IMR-90 (cell line): ENCODE results near the gene CCL27. TPM values are rescaled to one million over a fixed set of nuclear protein-coding genes. Genes with fewer than 3 reads are reported as not detected.
A peak's percentile ranks its signal among the peaks of the same experiment; 100 is the strongest.

Experiments
- ATAC-seq: fragments of 200-7000 bp; cut with Tn5 transposase; 2 replicates; pipeline ENCODE4 v1.9.1; 2020; ENCODE audit warnings: low read depth, mild to moderate bottlenecking, moderate library complexity
- BruUV-seq: library from RNA; stranded (reverse); fragments of 400-500 nt; replicated peaks from 2 replicates; lab custom pipeline; 2021; lab: Mats Ljungman, UMichigan
- CTCF ChIA-PET: fragments of 300-600 bp; formaldehyde crosslinking; extraction: SDS; loops from one replicate; lab custom pipeline; 2021; ENCODE audit warnings: antibody characterized with exemption; lab: Yijun Ruan, JAX
- POLR2A ChIA-PET: fragments of 300-600 bp; sonication (Branson Sonifier 250); formaldehyde crosslinking; loops from one replicate; lab custom pipeline; 2022; ENCODE audit warnings: antibody characterized with exemption; ENCODE audit not compliant: unreplicated experiment; lab: Charles Lee
- DNase-seq: peaks from one replicate; pipeline ENCODE4 v3.0.0; 2013
- H2AFZ ChIP-seq: replicated peaks from 2 replicates; pipeline ENCODE3; 2013; ENCODE audit warnings: low read length, mild to moderate bottlenecking; ENCODE audit not compliant: poor library complexity
- H2AK5ac ChIP-seq: 2 replicates; pipeline ENCODE4 v1.6.1; 2013; ENCODE audit warnings: low read depth, low read length, inconsistent platforms
- H2AK9ac ChIP-seq: replicated peaks from 2 replicates; pipeline ENCODE3; 2013; ENCODE audit warnings: mild to moderate bottlenecking, low read depth, low read length, moderate library complexity; ENCODE audit not compliant: poor library complexity
- H2BK120ac ChIP-seq: 2 replicates; pipeline ENCODE4 v1.6.1; 2013; ENCODE audit warnings: low read depth, low read length, inconsistent platforms
- H2BK15ac ChIP-seq: 3 replicates; pipeline ENCODE4 v1.6.1; 2013; ENCODE audit warnings: low read depth, low read length, inconsistent platforms
- H2BK20ac ChIP-seq: 2 replicates; pipeline ENCODE4 v1.6.1; 2013; ENCODE audit warnings: low read depth, mild to moderate bottlenecking, inconsistent platforms, low read length, moderate library complexity
- H2BK5ac ChIP-seq: 2 replicates; pipeline ENCODE4 v1.6.1; 2013; ENCODE audit warnings: mild to moderate bottlenecking, low read depth, low read length, inconsistent platforms; ENCODE audit not compliant: poor library complexity, severe bottlenecking
- H3K14ac ChIP-seq: replicated peaks from 2 replicates; pipeline ENCODE4 v1.6.1; 2013; ENCODE audit warnings: low read depth, low read length, inconsistent platforms
- H3K18ac ChIP-seq: 2 replicates; pipeline ENCODE4 v1.6.1; 2013; ENCODE audit warnings: low read depth, low read length, control low read depth
- H3K23ac ChIP-seq: 2 replicates; pipeline ENCODE4 v1.6.1; 2013; ENCODE audit warnings: low read depth, low read length, inconsistent platforms
- H3K27ac ChIP-seq: 2 replicates; pipeline ENCODE4 v1.5.1; 2013; ENCODE audit warnings: mild to moderate bottlenecking, control low read depth, low read length; ENCODE audit not compliant: insufficient read depth
- H3K27me3 ChIP-seq: 2 replicates; pipeline ENCODE4 v1.6.1; 2013; ENCODE audit warnings: low read length; ENCODE audit not compliant: control insufficient read depth, insufficient read depth
- H3K36me3 ChIP-seq: 2 replicates; pipeline ENCODE4 v1.6.1; 2013; ENCODE audit warnings: low read length, mixed read lengths; ENCODE audit not compliant: control insufficient read depth, insufficient read depth
- H3K4ac ChIP-seq: 2 replicates; pipeline ENCODE4 v1.6.1; 2013; ENCODE audit warnings: low read depth, low read length, inconsistent platforms
- H3K4me1 ChIP-seq: 2 replicates; pipeline ENCODE4 v1.6.1; 2013; ENCODE audit warnings: low read length, mixed read lengths; ENCODE audit not compliant: control insufficient read depth, insufficient read depth
- H3K4me2 ChIP-seq: 2 replicates; pipeline ENCODE4 v1.6.1; 2013; ENCODE audit warnings: low read depth, mild to moderate bottlenecking, control low read depth, low read length, moderate library complexity
- H3K4me3 ChIP-seq: 2 replicates; pipeline ENCODE4 v1.5.1; 2013; ENCODE audit warnings: low read depth, mild to moderate bottlenecking, control low read depth, low read length, moderate library complexity; ENCODE audit not compliant: insufficient read depth
- H3K56ac ChIP-seq: 2 replicates; pipeline ENCODE4 v1.6.1; 2013; ENCODE audit warnings: low read length, inconsistent platforms; ENCODE audit not compliant: insufficient read depth; ENCODE audit errors: extremely low read depth
- H3K79me1 ChIP-seq, 2 experiments: 2 replicates each; pipeline ENCODE4 v1.6.1; 2013; ENCODE audit warnings: low read length in 2 of 2, inconsistent platforms in 1 of 2, low read depth in 1 of 2
- H3K9ac ChIP-seq: 2 replicates; pipeline ENCODE4 v1.6.1; 2013; ENCODE audit warnings: low read depth, low read length, control low read depth
- H3K9me1 ChIP-seq: 2 replicates; pipeline ENCODE4 v1.6.1; 2013; ENCODE audit warnings: low read length, inconsistent platforms; ENCODE audit not compliant: insufficient read depth
- H3K9me3 ChIP-seq: 2 replicates; pipeline ENCODE4 v1.6.1; 2013; ENCODE audit warnings: low read length; ENCODE audit not compliant: control insufficient read depth, insufficient read depth
- H4K20me1 ChIP-seq: 2 replicates; pipeline ENCODE4 v1.6.1; 2013; ENCODE audit warnings: low read length, inconsistent platforms; ENCODE audit not compliant: insufficient read depth
- H4K5ac ChIP-seq: 2 replicates; pipeline ENCODE4 v1.6.1; 2013; ENCODE audit warnings: mild to moderate bottlenecking, low read depth, low read length, control low read depth
- H4K8ac ChIP-seq, 2 experiments: 2 replicates each; pipeline ENCODE4 v1.6.1; 2013; ENCODE audit warnings: low read depth in 2 of 2, low read length in 2 of 2, control low read depth in 1 of 2, inconsistent platforms in 1 of 2
- H4K91ac ChIP-seq: 2 replicates; pipeline ENCODE4 v1.6.1; 2013; ENCODE audit warnings: low read depth, low read length, inconsistent platforms; ENCODE audit not compliant: insufficient read depth
- CEBPB ChIP-seq: IDR thresholded peaks from 2 replicates; pipeline ENCODE4 v1.6.1; 2012; ENCODE audit warnings: low read depth, low read length, improper control_type of control experiment
- CHD1 ChIP-seq: IDR thresholded peaks from 2 replicates; pipeline ENCODE4 v1.6.1; 2012; ENCODE audit warnings: low read depth, low read length, improper control_type of control experiment
- FOS ChIP-seq: fragments of 150-350 bp; IDR thresholded peaks from 2 replicates; pipeline ENCODE4 v1.6.1; 2016; ENCODE audit warnings: low read depth, low read length
- MAZ ChIP-seq: IDR thresholded peaks from 2 replicates; pipeline ENCODE4 v1.6.1; 2012; ENCODE audit warnings: low read depth, mild to moderate bottlenecking, low read length, improper control_type of control experiment, moderate library complexity, borderline replicate concordance
- NFE2L2 ChIP-seq: fragments of 150-350 bp; IDR thresholded peaks from 2 replicates; pipeline ENCODE4 v1.6.1; 2016; ENCODE audit warnings: low read depth, mild to moderate bottlenecking, low read length
- RAD21 ChIP-seq: IDR thresholded peaks from 2 replicates; pipeline ENCODE4 v1.6.1; 2012; ENCODE audit warnings: low read length, improper control_type of control experiment
- SMC3 ChIP-seq: fragments of 150-350 bp; IDR thresholded peaks from 2 replicates; pipeline ENCODE4 v1.6.1; 2016; ENCODE audit warnings: low read depth, mild to moderate bottlenecking, antibody characterized with exemption, low read length, moderate library complexity
- WGBS, 2 experiments: methylation state at CpG; one replicate each; pipeline versions ENCODE4 v1.1.5 to v1.1.7; 2013; ENCODE audit warnings: missing lambda C conversion rate in 2 of 2; ENCODE audit not compliant: insufficient read length in 1 of 2; ENCODE audit errors: extremely low coverage in 2 of 2; 5-methylcytosine and 5-hydroxymethylcytosine counted together
- dilution Hi-C: fragments of 300-500 bp; cut with HindIII; formaldehyde crosslinking; loops from one replicate; pipeline ENCODE4 v1.14.3; 2018; ENCODE audit warnings: low sequenced_read_pairs; ENCODE audit not compliant: unreplicated experiment
- in situ Hi-C: fragments of 300-500 bp; cut with MboI; formaldehyde crosslinking; loops from 3 replicates; pipeline ENCODE4 v1.14.3; 2019; ENCODE audit warnings: low sequenced_read_pairs, inconsistent platforms, mixed read lengths
- intact Hi-C: fragments of 100-400 bp; cut with micrococcal nuclease; formaldehyde crosslinking; loops from 2 replicates; pipeline ENCODE4 v1.10.0; 2022
- polyA plus RNA-seq, 3 experiments: library from polyadenylated mRNA; depleted of rRNA; stranded (reverse); fragments of >200 nt; gene quantifications; 2 replicates each; pipeline ENCODE4 v1.2.3, GENCODE V29; 2012; ENCODE audit warnings: low replicate concordance in 1 of 3
- total RNA-seq: library from RNA; depleted of rRNA; stranded (reverse); fragments of >200 nt; gene quantifications from 2 replicates; pipeline ENCODE4 v1.2.3, GENCODE V29; 2012
- TF ChIP-seq, protein P1 (sequence below): fragments of 150-350 bp; IDR thresholded peaks from 2 replicates; pipeline ENCODE4 v1.6.1; 2016; ENCODE audit warnings: low read depth, mild to moderate bottlenecking, low read length, moderate library complexity, borderline replicate concordance
- TF ChIP-seq, protein P2 (sequence below): conservative IDR thresholded peaks from 2 replicates; pipeline ENCODE4 v1.5.1; 2012; ENCODE audit warnings: mild to moderate bottlenecking, low read depth, low read length, improper control_type of control experiment

CCL27 gene
- total and polyA plus RNA-seq, 2 of the 4 experiments (the other 2 are of a cell fraction): 0.18 to 0.26 TPM

DNA sequence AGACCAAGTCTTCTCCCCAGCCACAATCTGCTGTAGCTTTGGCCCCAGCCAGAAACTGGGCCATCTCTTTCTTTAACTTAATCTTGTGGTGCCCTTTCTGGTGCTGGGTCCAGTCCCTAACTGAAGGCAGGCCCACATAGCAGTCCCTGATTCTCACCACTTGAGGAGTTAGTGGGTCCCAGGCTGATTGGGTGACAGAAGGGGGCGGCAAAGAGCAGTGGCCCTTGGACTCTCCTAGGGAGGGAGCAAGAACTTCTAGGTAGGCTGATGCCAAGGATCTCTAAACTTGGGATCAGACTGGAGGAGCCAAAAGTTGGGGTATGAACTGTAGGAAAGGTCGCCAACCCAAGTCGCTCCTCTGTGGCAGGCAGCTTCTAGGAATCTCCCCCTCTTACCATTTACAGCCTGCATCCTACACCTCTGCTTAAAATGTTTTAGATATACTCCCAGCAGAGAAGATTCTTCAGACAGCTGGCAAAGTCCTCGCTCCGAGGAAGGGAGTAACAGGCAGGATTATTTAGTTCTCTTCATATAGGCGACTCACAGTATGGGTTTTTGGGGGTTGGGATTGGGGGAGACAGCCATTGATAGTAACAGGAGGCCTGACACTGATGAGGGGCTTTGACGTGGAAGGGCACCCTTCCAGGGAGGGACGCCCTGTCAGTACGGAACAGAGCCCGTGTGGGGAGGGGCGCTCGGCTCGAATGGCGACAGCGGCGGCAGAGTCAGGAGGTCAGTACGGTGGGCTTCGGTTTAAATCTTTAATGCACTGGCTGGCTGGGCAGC, 2.0 kb upstream of the CCL27 start:
- in situ Hi-C loops: no loop called here
- intact Hi-C loops: no loop called here

More for the DNA sequence above, 2.0 kb upstream of the CCL27 start:
- H2AFZ ChIP-seq: peak overlapping the region; percentile 96
- H3K4me1 ChIP-seq: no peaks in the 10 kb centered on the region
- WGBS, 2 experiments: no CpG with 5 or more reads among the region's 18 CpGs
- peak; percentile 61 for TF ChIP-seq SMC3
- peak; percentile 54 for TF ChIP-seq RAD21
- TF ChIP-seq, protein P1, sequence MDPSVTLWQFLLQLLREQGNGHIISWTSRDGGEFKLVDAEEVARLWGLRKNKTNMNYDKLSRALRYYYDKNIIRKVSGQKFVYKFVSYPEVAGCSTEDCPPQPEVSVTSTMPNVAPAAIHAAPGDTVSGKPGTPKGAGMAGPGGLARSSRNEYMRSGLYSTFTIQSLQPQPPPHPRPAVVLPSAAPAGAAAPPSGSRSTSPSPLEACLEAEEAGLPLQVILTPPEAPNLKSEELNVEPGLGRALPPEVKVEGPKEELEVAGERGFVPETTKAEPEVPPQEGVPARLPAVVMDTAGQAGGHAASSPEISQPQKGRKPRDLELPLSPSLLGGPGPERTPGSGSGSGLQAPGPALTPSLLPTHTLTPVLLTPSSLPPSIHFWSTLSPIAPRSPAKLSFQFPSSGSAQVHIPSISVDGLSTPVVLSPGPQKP: no peak
- TF ChIP-seq MAZ: peak; percentile 44; the same call in 1 of the 2 replicates
- TF ChIP-seq NFE2L2: no peak
- TF ChIP-seq, protein P2, sequence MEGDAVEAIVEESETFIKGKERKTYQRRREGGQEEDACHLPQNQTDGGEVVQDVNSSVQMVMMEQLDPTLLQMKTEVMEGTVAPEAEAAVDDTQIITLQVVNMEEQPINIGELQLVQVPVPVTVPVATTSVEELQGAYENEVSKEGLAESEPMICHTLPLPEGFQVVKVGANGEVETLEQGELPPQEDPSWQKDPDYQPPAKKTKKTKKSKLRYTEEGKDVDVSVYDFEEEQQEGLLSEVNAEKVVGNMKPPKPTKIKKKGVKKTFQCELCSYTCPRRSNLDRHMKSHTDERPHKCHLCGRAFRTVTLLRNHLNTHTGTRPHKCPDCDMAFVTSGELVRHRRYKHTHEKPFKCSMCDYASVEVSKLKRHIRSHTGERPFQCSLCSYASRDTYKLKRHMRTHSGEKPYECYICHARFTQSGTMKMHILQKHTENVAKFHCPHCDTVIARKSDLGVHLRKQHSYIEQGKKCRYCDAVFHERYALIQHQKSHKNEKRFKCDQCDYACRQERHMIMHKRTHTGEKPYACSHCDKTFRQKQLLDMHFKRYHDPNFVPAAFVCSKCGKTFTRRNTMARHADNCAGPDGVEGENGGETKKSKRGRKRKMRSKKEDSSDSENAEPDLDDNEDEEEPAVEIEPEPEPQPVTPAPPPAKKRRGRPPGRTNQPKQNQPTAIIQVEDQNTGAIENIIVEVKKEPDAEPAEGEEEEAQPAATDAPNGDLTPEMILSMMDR: peak; percentile 99
- no peak for TF ChIP-seq CEBPB
- no peak for TF ChIP-seq FOS
- TF ChIP-seq CHD1: no peak
- ChIA-PET POLR2A (no interaction called here), CTCF (interaction anchor here (0.5 to 2.4 kb wide), 4 partner anchors 12 to 47 kb away, joined by 3 to 7 read pairs (median 5); partner anchors contain the start of gene IL11RA)
- H3K14ac ChIP-seq: peak overlapping the region; percentile 44
- peak overlapping the region; percentile 74 for H3K4ac ChIP-seq
- peaks cover 7% of the 10 kb centered on the region for H3K36me3 ChIP-seq
- peak overlapping the region; percentile 67 for H3K9ac ChIP-seq
- peak overlapping the region; percentile 18 for H2BK5ac ChIP-seq
- peak overlapping the region; percentile 89 for H2AK9ac ChIP-seq
- H4K91ac ChIP-seq: no peak overlapping the region
- peak overlapping the region; percentile 82; the same call in 1 of the 2 replicates for H2AK5ac ChIP-seq
- peak overlapping the region; percentile 66 for H3K27ac ChIP-seq
- H3K27me3 ChIP-seq: no peaks in the 10 kb centered on the region
- peak overlapping the region in 1 of 2 experiments; percentile 80; a peak in 1 of 4 replicates for H4K8ac ChIP-seq
- no peak overlapping the region for H3K56ac ChIP-seq
- peak overlapping the region; percentile 56 for H3K4me3 ChIP-seq
- peak overlapping the region; percentile 73 for H3K4me2 ChIP-seq
- DNase-seq (peak; percentile 69), ATAC-seq (peak; percentile 39)
- no peaks in the 10 kb centered on the region for H3K9me3 ChIP-seq
- H4K5ac ChIP-seq: no peak overlapping the region
- no peak overlapping the region for H2BK15ac ChIP-seq
- dilution Hi-C loops: no loop called here
- H3K18ac ChIP-seq: no peak overlapping the region
- BruUV-seq: no TSS peak
- H3K79me1 ChIP-seq: peaks cover 26 to 34% of the 10 kb centered on the region in 2 experiments
- H2BK120ac ChIP-seq: no peak overlapping the region
- H2BK20ac ChIP-seq: no peak overlapping the region
- H3K9me1 ChIP-seq: peaks cover 13% of the 10 kb centered on the region
- peak overlapping the region; percentile 71 for H3K23ac ChIP-seq
- peaks cover 9% of the 10 kb centered on the region for H4K20me1 ChIP-seq
